HG02852 (cell line): ENCODE results near the gene DPYSL5.

ENCODE experiments used
- ATAC-seq: cut with Tn5 transposase; IDR thresholded peaks from one replicate; pipeline ENCODE4 v1.9.1; 2021; ENCODE audit warnings: mild to moderate bottlenecking, moderate library complexity; ENCODE audit not compliant: unreplicated experiment

The DPYSL5 gene

DNA sequence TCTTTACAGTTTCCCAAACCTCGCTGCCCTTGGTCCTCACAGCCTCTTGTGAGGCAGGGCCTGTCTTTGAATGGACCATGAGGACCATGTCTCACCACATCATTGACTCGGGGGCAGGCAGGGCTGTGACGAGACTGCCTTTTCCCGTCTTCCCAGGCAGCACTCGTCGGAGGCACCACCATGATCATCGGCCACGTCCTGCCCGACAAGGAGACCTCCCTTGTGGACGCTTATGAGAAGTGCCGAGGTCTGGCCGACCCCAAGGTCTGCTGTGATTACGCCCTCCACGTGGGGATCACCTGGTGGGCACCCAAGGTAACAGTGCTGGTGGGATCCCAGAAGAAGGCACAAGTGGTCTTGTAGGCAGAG, 76.8 kb downstream of the DPYSL5 start:
- no peak for ATAC-seq

DNA sequence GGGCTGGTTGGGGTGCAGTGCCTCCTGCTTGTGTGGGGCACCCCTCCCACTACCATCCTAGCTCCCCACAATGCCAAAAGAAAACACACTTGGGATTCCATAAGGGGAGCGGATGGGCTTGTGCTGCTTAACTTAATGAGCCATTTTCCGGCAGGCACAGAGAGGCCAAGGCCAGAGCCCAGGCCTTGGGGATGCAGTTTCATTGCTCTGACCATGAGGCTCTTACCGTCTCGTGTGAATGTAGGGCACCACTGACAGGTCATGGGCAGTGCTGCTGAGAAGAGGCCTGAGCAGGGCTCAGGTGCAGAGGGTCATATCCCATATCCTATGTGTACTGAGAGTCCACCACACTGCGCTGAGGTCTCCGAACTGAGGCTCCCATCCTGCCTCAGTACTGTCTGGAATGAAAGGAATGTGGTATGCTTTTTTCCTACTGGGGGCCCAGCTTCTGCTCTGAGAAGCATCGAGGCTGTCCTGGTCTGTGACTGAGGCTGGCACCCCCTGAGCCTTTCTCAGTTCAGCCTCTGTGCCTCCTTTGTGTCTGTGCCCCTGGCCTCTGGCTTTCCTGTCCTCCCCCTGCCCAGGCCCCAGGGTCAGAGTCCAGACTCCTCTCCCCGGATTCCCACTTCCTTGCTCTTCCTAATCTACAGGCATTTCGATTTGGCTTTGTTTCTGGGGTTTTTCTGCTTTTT, 77.3 kb downstream of the DPYSL5 start:
- no peak for ATAC-seq

DNA sequence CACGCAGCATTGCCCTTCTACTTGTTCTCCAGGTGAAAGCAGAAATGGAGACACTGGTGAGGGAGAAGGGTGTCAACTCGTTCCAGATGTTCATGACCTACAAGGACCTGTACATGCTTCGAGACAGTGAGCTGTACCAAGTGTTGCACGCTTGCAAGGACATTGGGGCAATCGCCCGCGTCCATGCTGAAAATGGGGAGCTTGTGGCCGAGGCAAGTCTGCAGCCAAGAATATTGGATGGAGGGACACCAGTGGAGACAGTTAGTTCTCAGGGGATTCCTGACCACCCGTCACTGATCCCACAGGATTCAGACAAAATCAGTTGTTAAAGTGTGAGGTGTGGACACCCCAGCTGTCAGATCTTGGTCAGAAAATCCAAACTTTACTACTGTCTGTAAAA, 79.3 kb downstream of the DPYSL5 start:
- no peak for ATAC-seq

DNA sequence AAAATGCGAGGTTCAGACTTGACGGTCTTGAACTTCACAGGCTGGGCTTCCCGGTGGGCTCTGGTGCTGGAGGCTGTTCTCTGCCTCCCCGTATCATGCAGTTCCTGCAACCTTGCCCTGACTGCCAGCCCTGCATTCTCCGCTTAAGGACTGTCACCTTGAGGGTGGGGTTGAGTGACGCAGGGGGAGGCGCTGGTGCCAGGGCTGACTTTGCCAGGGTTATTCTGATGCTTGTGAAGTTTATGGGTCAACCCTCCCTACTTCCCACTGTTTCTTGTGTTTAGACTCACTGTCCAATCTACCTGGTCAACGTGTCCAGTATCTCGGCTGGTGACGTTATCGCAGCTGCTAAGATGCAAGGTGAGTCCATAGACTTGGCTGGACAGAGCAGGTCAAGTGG, 85.0 kb downstream of the DPYSL5 start:
- no peak for ATAC-seq

DNA sequence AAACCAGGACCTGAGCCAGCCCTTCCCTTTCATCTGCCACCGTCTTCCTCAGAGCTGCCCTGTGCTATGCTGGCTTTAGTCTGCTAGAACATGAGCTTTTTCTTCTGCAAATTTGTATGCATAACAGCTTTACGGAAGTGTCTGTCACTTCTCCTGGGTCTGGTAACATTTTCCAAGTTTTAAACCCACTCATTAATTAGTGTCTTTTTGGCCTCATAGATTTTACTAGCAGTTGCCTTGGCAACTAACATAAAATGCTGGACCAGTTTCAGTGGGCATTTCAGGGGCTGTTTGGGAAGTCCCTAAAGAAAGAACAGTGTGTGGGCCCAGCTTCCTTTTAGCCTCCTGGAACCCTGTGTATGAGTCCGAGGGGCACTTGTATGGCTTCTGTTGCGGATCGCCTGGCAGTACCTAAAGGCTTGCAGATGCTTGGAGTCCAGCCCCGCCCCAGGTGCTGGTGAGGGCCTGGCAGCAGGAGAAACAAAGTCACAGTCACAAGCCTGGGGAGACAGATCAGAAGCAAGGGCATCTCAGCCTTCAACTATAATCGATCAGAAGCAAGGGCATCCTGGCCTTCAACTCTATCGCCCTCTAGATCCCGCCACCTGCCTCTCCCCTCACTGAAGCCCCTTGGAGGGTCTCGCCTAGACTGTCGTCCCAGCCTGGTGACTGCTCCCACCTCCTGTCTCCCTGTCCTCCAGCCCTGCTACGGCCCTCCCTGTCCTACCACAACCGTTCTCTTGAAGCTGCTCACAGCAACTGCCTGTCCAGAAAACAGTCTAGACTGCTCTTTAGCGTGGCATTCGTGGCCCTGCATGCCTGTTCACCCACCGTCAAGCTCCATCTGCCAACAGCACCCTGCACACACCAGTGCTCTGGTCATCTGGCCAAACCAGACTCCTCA, 85.8 kb downstream of the DPYSL5 start:
- no peak for ATAC-seq

DNA sequence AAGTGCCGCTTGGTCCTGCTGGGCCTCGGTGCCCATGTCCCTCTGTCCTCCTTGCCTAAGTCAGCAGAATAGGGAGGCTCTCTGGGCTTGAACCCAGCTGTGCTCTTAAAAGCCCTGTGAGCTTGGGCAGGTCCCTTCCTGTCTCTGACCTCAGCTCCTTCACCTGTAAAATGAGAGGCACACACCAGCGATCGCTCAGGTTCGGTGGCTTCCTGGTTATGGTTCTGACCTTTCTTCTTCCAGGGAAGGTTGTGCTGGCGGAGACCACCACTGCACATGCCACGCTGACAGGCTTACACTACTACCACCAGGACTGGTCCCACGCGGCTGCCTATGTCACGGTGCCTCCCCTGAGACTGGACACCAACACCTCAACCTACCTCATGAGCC, 86.4 kb downstream of the DPYSL5 start:
- ATAC-seq, result no peak

DNA sequence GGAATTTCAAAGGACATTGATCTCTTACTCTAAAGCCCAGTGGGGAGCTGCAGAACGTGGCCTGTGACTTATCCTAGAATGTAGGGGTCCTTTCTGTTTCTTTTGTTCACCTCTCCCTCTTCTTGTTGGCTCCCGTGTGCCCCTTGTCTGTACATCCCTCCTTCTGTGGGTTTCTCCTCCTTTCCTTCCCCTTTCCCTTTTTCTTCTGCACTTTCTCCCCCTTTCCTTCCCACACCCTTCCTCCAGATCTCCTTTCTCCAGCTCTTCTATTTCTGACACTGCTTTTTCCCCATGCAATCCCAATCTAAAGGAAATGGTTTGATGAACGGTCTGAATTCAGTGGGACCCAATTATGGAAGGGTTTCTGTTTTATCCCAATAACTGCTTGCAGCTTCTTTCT, 87.1 kb downstream of the DPYSL5 start:
- ATAC-seq, result no peak

DNA sequence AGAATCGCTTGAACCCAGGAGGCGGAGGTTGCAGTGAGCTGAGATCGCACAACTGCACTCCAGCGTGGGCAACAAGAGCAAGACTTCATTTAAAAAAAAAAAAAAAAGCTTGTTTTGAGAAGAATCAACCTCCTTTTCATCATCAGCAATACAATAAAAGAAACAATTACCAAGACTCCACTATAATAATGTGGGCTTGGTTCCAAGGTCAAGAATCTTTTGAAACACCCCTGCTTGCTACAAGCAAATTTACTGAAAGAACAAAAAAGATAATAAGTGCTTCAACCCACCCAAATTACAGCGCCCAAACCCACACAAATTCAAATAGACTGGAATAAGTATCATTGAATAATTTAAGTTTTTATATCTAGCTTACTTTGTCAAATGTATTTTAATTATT, 88.9 kb downstream of the DPYSL5 start:
- no peak for ATAC-seq

DNA sequence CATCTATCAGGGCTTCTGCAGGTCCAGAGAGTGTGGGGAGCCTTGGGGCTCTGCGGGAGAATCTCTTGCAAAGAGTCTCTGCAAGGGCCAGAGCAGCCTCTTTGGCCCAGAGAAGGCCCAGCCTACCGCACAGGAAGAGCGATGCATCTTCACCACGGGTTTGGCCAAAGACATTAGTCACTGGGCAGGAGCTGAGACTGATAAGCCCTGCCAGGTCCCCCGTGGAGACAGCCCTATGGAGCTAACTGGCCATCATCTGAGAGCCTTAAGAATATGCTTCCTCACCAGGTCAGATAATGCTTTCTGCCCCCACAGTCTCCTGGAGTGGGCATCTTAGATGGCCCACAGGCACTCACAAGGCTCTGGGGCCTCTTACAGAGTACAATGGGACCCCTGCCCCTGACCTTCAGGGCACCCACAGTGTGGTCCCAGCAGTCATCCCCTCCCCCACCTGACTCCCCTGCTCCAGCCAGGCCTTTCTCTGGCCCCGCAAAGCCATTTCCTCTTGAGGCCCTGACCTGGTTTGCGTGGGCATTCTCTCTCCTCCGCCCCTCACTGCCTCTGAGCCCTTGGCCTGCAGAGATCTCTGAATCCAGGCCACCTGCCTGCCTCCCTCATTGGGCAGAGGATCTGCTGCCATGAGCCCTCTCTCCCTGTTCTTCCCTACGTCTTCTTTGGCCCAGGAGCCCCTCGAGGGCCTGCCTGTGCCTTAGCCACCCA, 90.6 kb downstream of the DPYSL5 start:
- no peak for ATAC-seq

DNA sequence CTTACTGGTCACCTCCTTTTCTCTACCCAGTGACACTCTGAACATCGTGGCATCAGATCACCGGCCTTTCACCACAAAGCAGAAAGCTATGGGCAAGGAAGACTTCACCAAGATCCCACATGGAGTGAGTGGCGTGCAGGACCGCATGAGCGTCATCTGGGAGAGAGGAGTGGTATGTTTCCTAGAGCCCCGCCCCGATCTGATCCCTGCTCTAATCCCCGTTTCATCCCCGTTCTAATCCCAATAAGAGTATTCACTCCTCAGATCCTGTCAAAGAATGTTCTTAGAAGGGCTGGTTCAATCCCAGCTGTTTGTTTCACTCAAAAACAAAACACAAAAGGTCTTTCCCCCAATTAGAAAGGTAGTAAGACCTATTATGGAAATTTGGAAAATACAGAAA, 92.1 kb downstream of the DPYSL5 start:
- ATAC-seq, result no peak

DNA sequence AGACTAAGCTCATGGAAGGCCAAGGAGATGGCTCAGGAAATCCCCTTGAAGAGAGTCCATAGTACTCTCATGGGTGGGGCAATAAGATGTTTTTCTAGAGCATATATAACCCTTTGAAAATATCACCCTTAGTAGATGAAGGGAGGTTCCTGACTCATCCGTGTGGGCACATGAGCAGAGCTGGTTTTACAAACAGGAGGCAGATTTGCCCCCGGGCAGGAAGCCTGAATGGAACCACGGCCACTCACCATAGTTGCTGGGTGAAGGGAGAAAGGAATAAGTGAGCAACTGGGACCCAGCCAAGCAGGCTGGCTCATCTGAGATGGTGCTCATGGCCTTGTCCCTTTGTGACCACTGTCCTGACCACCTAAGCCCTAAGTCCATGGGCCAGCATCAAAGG, 93.6 kb downstream of the DPYSL5 start:
- no peak for ATAC-seq

DNA sequence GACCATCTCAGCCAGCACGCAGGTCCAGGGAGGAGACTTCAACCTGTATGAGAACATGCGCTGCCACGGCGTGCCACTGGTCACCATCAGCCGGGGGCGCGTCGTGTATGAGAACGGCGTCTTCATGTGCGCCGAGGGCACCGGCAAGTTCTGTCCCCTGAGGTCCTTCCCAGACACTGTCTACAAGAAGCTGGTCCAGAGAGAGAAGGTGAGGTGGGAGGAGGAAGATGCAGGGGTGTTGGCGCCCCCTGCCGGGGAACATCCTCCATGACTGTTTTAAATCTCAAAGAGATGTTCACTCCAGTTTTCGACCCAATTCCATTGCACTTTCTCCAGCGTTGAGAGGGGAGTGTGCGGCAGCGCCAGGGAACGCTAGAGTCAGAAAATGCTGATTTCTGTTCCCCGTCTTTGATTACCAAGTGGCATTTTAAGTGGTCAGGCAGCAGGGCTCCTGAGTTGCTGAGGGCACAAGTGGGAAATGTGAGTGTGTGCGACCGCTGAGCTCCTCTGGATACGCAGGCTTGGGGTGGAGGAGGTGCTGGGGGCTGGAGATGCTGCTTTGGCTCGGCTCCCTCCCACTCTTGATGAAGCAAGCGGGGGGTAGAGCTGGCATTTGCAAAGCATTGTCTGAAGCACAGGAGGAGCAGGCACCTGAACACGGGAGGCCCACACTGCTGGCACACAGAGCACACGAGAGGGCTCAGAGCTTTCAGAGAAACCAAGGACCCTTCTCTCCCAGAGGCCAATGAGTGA, 94.8 kb downstream of the DPYSL5 start:
- ATAC-seq, result no peak

DNA sequence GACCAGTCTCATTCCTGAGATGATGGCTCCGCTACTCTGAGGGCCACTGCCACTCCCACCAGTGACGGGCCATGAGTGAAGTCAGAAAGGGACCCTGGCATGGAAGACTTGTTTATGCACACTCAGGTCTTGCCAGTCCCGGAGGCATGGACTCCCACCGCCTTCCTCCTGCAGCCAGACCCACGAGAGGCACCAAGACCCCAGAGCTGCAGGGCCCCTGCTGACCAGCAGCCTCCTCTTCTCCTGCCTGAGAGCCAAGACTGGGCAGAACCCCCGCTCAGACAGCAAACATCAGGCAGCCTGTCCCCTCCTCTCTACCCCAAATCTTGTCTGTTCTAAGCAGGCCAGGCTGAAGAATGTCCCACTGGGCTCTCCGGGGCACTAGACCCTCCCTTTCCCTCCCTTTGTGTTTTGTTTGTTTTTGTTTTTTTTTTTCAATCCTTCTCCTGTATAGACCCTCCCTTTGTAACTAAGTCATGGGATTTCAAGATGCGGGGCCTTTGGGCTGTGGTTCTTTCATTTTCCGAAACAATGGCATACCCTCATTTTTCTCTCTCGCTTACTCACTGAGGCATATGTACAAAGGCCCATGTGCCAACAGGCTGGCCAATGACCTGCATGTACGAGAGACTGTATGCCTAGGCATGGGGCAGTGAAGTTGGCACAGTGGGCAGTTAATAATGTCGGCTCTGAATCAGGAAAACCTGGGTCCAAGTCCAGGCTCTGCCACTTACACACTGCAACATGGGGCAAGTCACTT, 98.2 kb downstream of the DPYSL5 start:
- ATAC-seq, result no peak

DNA sequence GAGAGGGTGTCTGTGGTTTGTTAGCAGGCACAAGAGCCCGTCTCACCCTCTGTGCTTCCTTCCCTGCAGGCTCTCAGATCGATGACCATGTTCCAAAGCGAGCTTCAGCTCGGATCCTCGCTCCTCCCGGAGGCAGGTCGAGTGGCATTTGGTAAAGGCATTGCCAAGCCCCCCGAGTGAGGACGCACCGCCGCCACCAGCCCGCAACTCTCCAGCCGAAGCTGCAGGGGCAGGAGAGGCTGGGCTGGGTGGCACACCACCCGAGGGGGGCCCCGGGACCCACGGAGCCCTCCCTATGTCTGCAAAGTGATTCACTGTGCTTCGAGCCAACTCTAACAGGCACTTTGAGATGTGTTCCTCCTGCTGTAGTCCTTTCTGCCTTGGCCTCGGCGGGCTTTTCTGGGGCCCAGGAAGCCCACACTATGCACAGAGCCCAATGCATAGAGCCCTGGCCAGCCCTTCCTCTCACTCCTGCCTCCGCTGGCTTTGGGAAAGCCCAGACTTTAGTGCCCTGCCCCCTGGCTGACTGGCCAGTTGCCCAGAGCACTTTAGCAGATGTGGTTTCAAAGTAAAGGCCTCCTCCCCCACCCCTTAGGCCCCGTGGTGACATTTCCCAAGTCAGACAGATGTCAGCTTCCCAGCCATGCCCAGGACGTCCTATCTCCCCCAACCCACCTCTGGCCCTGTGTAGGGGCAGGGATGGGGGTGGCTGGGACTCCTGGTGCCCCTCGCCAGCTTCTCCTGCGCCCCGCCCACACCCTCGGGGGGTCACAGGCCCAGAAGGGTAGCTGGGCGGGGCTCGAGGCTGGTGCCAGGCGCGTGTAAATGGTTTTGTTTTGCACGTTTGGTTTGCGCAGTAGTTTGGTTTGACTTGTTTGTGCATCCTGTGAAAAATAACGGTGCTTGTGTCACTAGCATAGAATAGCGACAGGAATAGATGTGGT, 99.2 kb downstream of the DPYSL5 start:
- no peak for ATAC-seq

DNA sequence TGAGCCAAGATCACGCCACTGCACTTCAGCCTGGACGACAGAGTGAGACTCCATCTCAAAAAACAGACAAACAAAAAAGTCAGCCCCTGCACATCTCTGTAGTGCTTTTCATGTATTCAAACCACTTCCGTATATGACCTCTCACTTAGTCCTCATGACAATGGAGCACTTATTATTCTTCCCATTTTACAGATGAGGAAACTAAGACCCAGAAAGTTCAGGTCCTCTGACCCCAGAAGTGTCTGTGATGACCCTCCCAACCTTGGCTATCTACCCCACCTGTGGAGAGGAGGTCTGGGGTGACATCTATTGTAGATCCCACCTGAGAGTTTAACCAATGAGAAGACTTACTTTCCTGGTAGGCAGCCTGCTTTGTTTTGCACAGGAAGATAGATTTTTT, 100.9 kb downstream of the DPYSL5 start:
- ATAC-seq, result no peak

DNA sequence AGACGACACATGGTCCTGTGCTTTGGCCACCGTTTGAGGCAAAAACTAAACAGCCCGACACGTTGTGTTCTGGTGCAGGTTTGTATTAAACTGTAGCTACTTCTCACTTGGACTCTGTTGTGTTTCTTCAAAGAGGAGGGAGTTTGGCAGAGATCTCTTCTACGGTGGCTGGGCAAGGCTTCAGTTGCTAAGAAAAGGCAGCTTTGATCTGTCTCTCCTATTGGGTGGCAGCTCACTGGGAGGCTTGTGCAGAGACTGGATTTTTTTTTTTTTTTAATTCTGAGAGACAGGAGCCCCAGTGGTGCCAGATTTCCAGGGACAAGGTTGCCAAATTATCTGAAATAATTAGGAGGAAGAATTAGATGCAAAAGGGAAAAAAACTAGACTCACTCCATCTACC, 102.3 kb downstream of the DPYSL5 start:
- ATAC-seq, result no peak

DNA sequence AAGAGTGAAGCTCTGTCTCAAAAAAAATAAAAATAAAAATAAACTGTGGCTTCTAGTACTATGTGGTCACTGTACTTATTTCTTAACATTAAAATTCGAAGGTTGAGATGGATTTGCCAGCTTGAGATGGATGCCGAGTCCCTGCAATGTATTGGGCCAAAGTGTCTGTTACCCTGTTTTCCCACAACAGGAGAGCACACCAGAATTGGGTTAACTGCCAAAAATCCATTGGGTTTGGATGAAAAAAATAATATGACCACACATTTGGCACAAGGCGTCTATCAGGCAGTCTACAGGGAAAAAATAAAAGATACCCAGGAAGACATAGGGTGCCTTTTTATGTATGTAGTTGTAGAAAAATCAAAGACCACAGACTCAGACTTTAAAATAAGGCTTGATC, 103.3 kb downstream of the DPYSL5 start:
- no peak for ATAC-seq

DNA sequence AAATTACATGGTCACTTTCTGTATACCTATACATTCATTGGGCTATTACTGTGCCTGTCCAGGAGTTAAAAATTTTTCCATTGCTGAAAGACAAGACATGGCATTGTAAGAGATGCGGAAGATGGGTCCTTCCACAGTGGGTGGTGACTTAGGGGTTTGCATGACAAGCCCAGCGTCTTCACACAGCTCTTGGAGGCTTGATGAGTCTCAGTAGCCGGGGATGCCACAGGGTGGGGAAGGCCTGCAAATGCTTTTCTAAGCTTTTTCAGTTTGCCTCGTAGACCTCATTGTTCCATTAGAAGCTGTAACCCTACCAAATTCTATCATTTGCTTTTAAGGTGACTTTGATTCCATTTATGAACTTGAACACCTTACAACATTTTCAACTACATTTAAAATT, 104.4 kb downstream of the DPYSL5 start:
- ATAC-seq, result no peak

DNA sequence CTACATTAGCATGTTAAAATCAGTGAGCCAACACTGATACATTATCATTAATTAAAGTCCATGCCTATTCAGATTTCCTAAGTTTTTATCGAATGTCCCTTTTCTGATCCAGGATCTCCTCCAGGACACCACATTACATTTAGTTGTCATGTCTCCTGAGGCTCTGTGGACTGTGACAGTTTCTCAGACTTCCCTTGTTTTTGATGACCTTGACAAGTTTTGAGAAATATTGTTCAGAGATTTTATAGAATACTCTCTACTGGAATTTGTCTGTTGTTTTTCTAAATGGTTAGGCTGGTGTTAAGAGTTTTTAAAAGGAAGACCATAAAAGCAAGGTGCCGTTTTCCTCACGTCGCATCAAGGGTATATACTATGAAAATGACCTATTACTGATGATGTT, 106.2 kb downstream of the DPYSL5 start:
- ATAC-seq, result no peak
